EH (cell line): ENCODE data around the gene SUGCT.
A peak's percentile ranks its signal among the peaks of the same experiment; 100 is the strongest.

ENCODE experiments used
- DNase-seq: peaks from one replicate; pipeline ENCODE4 v3.0.0-alpha.2; 2015; ENCODE audit warnings: low read depth

The SUGCT gene

GRCh38 chr7:40471891-40472290 lies 337.1 kb downstream of the SUGCT start:
- no peak for DNase-seq

GRCh38 chr7:40474790-40475680 lies 340.2 kb downstream of the SUGCT start:
- no peak for DNase-seq

- DNase-seq, result no peak
These were observed 340.8 kb downstream of the SUGCT start for GRCh38 chr7:40475681-40475982.

GRCh38 chr7:40477094-40477493 lies 342.3 kb downstream of the SUGCT start:
- no peak for DNase-seq

- peak; percentile 21 for DNase-seq
These were observed 348.0 kb downstream of the SUGCT start for GRCh38 chr7:40482845-40483244.

- DNase-seq, result peak; percentile 23
These were observed 348.8 kb downstream of the SUGCT start for GRCh38 chr7:40483630-40484029.

GRCh38 chr7:40489844-40490602 lies 355.2 kb downstream of the SUGCT start:
- DNase-seq, result peak; percentile 38

GRCh38 chr7:40490603-40490924 lies 355.8 kb downstream of the SUGCT start:
- peak; percentile 74 for DNase-seq

- DNase-seq, result no peak
These were observed 358.1 kb downstream of the SUGCT start for GRCh38 chr7:40492946-40493345.

- peak; percentile 76 for DNase-seq
These were observed 358.8 kb downstream of the SUGCT start for GRCh38 chr7:40493609-40494051.

- no peak for DNase-seq
These were observed 364.2 kb downstream of the SUGCT start for GRCh38 chr7:40498924-40499510.

- peak; percentile 46 for DNase-seq
These were observed 364.9 kb downstream of the SUGCT start for GRCh38 chr7:40499718-40500117.

GRCh38 chr7:40500219-40500618 lies 365.4 kb downstream of the SUGCT start:
- no peak for DNase-seq

GRCh38 chr7:40502359-40502758 lies 367.6 kb downstream of the SUGCT start:
- no peak for DNase-seq

- peak; percentile 21 for DNase-seq
These were observed 371.4 kb downstream of the SUGCT start for GRCh38 chr7:40506158-40506557.

GRCh38 chr7:40507166-40507565 lies 372.4 kb downstream of the SUGCT start:
- no peak for DNase-seq

GRCh38 chr7:40509287-40509996 lies 374.6 kb downstream of the SUGCT start:
- DNase-seq, result no peak

- DNase-seq, result peak; percentile 57
These were observed 381.6 kb downstream of the SUGCT start for GRCh38 chr7:40516376-40516775.

GRCh38 chr7:40519009-40519408 lies 384.2 kb downstream of the SUGCT start:
- DNase-seq, result peak; percentile 63

- DNase-seq, result no peak
These were observed 386.4 kb downstream of the SUGCT start for GRCh38 chr7:40520986-40521738.

- peak; percentile 19 for DNase-seq
These were observed 391.0 kb downstream of the SUGCT start for GRCh38 chr7:40525764-40526163.
